Endodermal cell (in vitro differentiated cells): Measurements from ENCODE around the gene RDH13. TPM values are rescaled to one million over a fixed set of nuclear protein-coding genes. Genes with fewer than 3 reads are reported as not detected.

ENCODE experiments used
- DNase-seq: peaks from one replicate; pipeline ENCODE4 v3.0.0-alpha.2; 2017
- H3K27ac ChIP-seq: 2 replicates; pipeline ENCODE4 v1.5.1; 2013; ENCODE audit warnings: mild to moderate bottlenecking, low read depth, low read length, moderate library complexity
- H3K27me3 ChIP-seq: 2 replicates; pipeline ENCODE4 v1.6.1; 2013; ENCODE audit warnings: mild to moderate bottlenecking, low read length, moderate library complexity; ENCODE audit not compliant: insufficient read depth, control insufficient read depth, poor library complexity, severe bottlenecking
- H3K36me3 ChIP-seq: 2 replicates; pipeline ENCODE4 v1.7.0; 2013; ENCODE audit warnings: mild to moderate bottlenecking, low read length, moderate library complexity; ENCODE audit not compliant: control insufficient read depth, insufficient read depth
- H3K4me1 ChIP-seq: one replicate; pipeline ENCODE4 v1.7.0; 2013; ENCODE audit warnings: low read length; ENCODE audit not compliant: control insufficient read depth, insufficient read depth
- H3K4me3 ChIP-seq: 2 replicates; pipeline ENCODE4 v1.5.1; 2013; ENCODE audit warnings: mild to moderate bottlenecking, low read length, moderate library complexity
- H3K9ac ChIP-seq: 2 replicates; pipeline ENCODE4 v1.6.1; 2013; ENCODE audit warnings: mild to moderate bottlenecking, low read length, moderate library complexity; ENCODE audit not compliant: poor library complexity, severe bottlenecking; ENCODE audit errors: extremely low read depth
- H3K9me3 ChIP-seq: 2 replicates; pipeline ENCODE4 v1.6.1; 2013; ENCODE audit warnings: mild to moderate bottlenecking, low read length, moderate library complexity; ENCODE audit not compliant: control insufficient read depth
- H3K27ac Mint-ChIP-seq: 2 replicates; pipeline ENCODE4 v1.8.0; 2020; ENCODE audit warnings: mixed read lengths
- H3K27me3 Mint-ChIP-seq: 2 replicates; pipeline ENCODE4 v1.8.0; 2021; ENCODE audit warnings: mild to moderate bottlenecking, mixed read lengths; ENCODE audit not compliant: insufficient read depth
- H3K36me3 Mint-ChIP-seq: 2 replicates; pipeline ENCODE4 v1.8.0; 2020; ENCODE audit warnings: low read depth, mixed read lengths
- H3K4me1 Mint-ChIP-seq: 2 replicates; pipeline ENCODE4 v1.8.0; 2020; ENCODE audit warnings: mixed read lengths
- H3K4me3 Mint-ChIP-seq: 2 replicates; pipeline ENCODE4 v1.8.0; 2020; ENCODE audit warnings: mild to moderate bottlenecking, moderate library complexity, mixed read lengths
- H3K9me3 Mint-ChIP-seq: 2 replicates; pipeline ENCODE4 v1.8.0; 2020; ENCODE audit warnings: mild to moderate bottlenecking, mixed read lengths
- WGBS, 2 experiments: methylation state at CpG; one replicate each; pipeline versions ENCODE4 v1.1.5 to v1.1.7; 2013; ENCODE audit warnings: missing lambda C conversion rate in 2 of 2, mixed read lengths in 1 of 2; ENCODE audit not compliant: insufficient coverage in 1 of 2, insufficient read length in 1 of 2; 5-methylcytosine and 5-hydroxymethylcytosine counted together
- total RNA-seq, 2 donors: library from RNA; stranded (reverse); fragmentation: NEBNext Ultra II Directional in 1 of 2; extraction: Animal tissue kit (Norgen Biotek cat#: 25700) in 1 of 2; gene quantifications; 2 replicates in 1 of 2; 3 replicates in 1 of 2; pipeline ENCODE4 v1.2.1, GENCODE V29; 2021
- TF ChIP-seq, protein P1 (sequence below): fragments of 200-600 bp; sonication (generic); conservative IDR thresholded peaks from 2 replicates; pipeline ENCODE4 v1.5.0; 2021; ENCODE audit warnings: antibody characterized with exemption, mild to moderate bottlenecking

The RDH13 gene
- total RNA-seq, 2 donors from 2014 or later, result 20.6 to 39.0 TPM

DNA sequence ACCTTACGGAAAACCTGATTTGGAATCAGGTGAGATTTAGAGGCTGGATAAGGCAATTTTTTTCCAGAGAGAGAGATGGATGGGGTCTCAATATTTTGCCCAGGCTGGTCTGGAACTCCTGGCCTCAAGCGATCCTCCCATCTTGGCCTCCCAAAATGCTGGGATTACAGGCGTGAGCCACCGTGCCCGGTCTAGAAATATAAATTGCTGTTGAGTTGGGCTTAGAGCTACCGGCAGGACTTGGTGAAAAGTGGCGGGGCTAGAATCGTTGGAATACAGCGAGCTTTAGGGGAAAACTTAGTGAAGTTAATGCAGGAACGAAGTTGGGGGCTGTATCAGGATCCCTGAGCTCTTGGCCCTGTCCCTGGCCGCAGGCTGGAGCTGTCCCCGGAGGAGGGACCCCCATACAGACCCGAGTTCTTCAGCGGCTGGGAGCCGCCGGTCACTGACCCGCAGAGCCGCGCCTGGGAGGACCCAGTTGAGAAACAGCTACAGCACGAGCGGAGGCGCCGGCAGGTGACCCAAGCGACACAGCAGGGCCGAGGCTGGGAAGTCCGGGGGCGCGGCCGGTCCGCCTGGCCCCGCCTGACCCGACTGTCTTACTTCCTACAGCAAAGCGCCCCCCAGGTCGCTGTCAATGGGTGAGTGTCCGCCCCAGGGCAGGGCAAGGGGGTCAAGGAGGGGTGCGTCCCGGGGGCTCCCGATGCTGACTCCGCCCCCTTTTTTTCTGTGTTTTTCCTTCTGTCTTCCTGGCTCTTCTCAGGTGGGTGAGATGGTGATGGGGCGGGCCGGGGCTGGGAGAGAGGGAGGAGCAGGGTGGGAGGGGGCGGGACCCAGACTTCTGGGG, 20.3 kb upstream of the RDH13 start:
- no peaks in the 10 kb centered on the region for H3K36me3 ChIP-seq
- H3K9ac ChIP-seq, result no peak overlapping the region
- WGBS, 2 experiments, result 53 to 73% methylated on average over 20 to 42 of the region's 42 CpGs
- no peak overlapping the region for H3K27ac Mint-ChIP-seq
- H3K36me3 Mint-ChIP-seq, result peaks cover 7% of the 10 kb centered on the region
- no peak overlapping the region for H3K27ac ChIP-seq
- peak; percentile 81 for DNase-seq
- H3K27me3 Mint-ChIP-seq, result peaks cover 79% of the 10 kb centered on the region
- no peaks in the 10 kb centered on the region for H3K4me1 ChIP-seq
- no peaks in the 10 kb centered on the region for H3K9me3 ChIP-seq
- no peak overlapping the region for H3K4me3 Mint-ChIP-seq
- TF ChIP-seq, protein P1, sequence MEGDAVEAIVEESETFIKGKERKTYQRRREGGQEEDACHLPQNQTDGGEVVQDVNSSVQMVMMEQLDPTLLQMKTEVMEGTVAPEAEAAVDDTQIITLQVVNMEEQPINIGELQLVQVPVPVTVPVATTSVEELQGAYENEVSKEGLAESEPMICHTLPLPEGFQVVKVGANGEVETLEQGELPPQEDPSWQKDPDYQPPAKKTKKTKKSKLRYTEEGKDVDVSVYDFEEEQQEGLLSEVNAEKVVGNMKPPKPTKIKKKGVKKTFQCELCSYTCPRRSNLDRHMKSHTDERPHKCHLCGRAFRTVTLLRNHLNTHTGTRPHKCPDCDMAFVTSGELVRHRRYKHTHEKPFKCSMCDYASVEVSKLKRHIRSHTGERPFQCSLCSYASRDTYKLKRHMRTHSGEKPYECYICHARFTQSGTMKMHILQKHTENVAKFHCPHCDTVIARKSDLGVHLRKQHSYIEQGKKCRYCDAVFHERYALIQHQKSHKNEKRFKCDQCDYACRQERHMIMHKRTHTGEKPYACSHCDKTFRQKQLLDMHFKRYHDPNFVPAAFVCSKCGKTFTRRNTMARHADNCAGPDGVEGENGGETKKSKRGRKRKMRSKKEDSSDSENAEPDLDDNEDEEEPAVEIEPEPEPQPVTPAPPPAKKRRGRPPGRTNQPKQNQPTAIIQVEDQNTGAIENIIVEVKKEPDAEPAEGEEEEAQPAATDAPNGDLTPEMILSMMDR, result no peak
- no peak overlapping the region for H3K4me3 ChIP-seq
- H3K9me3 Mint-ChIP-seq, result peaks cover 9% of the 10 kb centered on the region
- peaks cover 60% of the 10 kb centered on the region for H3K27me3 ChIP-seq
- H3K4me1 Mint-ChIP-seq, result peaks cover 25% of the 10 kb centered on the region

DNA sequence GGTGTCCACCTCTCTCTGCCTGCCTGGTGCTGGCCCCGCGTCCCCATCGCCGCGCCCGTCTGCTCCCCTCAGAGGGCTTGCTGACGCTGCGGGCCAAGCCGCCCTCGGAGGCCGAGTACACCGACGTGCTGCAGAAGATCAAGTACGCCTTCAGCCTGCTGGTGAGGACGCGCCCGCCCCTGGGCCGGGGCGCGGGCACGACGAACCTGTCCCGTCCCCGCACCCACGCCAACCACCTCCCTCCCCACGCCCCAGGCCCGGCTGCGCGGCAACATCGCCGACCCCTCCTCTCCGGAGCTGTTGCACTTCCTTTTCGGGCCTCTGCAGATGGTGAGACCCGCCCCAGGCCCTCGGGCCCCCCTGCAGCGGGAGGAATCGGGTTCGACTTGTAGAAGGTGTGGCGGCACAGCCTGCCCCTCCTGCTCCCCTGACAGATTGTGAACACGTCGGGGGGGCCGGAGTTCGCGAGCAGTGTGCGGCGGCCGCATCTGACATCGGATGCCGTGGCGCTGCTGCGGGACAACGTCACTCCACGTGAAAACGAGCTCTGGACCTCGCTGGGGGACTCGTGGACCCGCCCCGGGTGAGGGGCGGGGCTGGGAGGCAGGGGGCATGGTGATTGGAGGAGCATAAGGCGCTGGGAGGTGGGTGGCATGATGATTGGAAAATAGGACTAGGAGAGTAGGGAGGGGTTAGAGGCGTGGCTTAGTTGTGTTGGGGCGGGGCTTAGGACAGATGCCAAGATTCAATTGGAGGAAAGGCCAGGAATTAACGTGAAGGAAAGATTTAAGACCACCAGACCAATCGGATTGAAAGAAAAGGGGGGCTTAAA, 19.3 kb upstream of the RDH13 start:
- Mint-ChIP-seq H3K9me3 (peaks cover 9% of the 10 kb centered on the region), H3K36me3 (peaks cover 6% of the 10 kb centered on the region), H3K4me1 (peaks cover 16% of the 10 kb centered on the region), H3K4me3 (no peak overlapping the region), H3K27ac (no peak overlapping the region), H3K27me3 (peaks cover 77% of the 10 kb centered on the region)
- 28 to 30% methylated on average over 15 to 64 of the region's 64 CpGs for WGBS, 2 experiments
- Histone ChIP-seq H3K27me3 (peaks cover 60% of the 10 kb centered on the region), H3K9me3 (no peaks in the 10 kb centered on the region), H3K27ac (no peak overlapping the region), H3K36me3 (no peaks in the 10 kb centered on the region), H3K9ac (no peak overlapping the region), H3K4me3 (no peak overlapping the region), H3K4me1 (no peaks in the 10 kb centered on the region)
- TF ChIP-seq, protein P1, result no peak
- peak; percentile 93 for DNase-seq

DNA sequence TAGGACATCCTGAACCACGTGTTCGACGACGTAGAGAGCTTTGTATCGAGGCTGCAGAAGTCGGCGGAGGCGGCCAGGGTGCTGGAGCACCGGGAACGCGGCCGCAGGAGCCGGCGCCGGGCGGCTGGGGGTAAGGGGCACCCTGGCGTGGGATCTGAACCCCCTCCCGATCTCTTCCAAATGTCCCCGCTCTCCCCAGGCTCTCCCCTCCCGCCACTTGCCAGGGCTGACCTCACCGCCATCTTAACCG, 18.7 kb upstream of the RDH13 start:
- Mint-ChIP-seq H3K27ac (no peak overlapping the region), H3K9me3 (peaks cover 9% of the 10 kb centered on the region), H3K4me1 (peaks cover 16% of the 10 kb centered on the region), H3K4me3 (peak overlapping the region; percentile 68), H3K27me3 (peaks cover 82% of the 10 kb centered on the region), H3K36me3 (peaks cover 8% of the 10 kb centered on the region)
- Histone ChIP-seq H3K4me1 (no peaks in the 10 kb centered on the region), H3K27ac (no peak overlapping the region), H3K27me3 (peaks cover 60% of the 10 kb centered on the region), H3K9me3 (no peaks in the 10 kb centered on the region), H3K9ac (no peak overlapping the region), H3K36me3 (no peaks in the 10 kb centered on the region), H3K4me3 (no peak overlapping the region)
- TF ChIP-seq, protein P1, result no peak
- DNase-seq, result no peak
- 21 to 30% methylated on average over 14 to 22 of the region's 22 CpGs for WGBS, 2 experiments
